ENCODE measurements around the gene USP49. TPM values are rescaled to one million over a fixed set of nuclear protein-coding genes. Genes with fewer than 3 reads are reported as not detected.

Gene USP49
- total RNA-seq, 5 donors from 2014 or later (not counting 1 experiment from before 2014, with no cell fraction given): 2.5 to 5.2 (median 3.3) TPM

GRCh38 chr6:41920921-41921711, 25.9 kb upstream of the USP49 start, which contains the start of the genes BYSL and MED20:
Gene BYSL, plus strand, starts transcription at chr6:41921499. Its CDS starts 64 bp downstream, at chr6:41921563.
Gene MED20, minus strand, starts transcription at chr6:41921139. Its CDS starts 121 bp downstream, at chr6:41921018.
- H3K27me3 ChIP-seq (replicated peaks in 1 of 2; ENCODE audit: control insufficient read depth in 2 of 2, extremely low read depth in 1 of 2, insufficient read depth in 2 of 2, low read length in 1 of 2): no peaks in the 10 kb centered on the region
- H3K36me3 ChIP-seq (ENCODE audit: control insufficient read depth in 2 of 2, extremely low read depth in 1 of 2, insufficient read depth in 1 of 2, low read length in 1 of 2): peaks cover 0 to 10% of the 10 kb centered on the region in 2 donors
- H3K9me3 Mint-ChIP-seq: no peaks in the 10 kb centered on the region
- DNase-seq: peak; percentile 86 to 96 (median 91)
- H3K4me3 Mint-ChIP-seq: peak within 1 kb of the TSS; percentile 89 to 99 (median 99)
- peaks cover 12% of the 10 kb centered on the region for H3K36me3 Mint-ChIP-seq
- peak within 1 kb of the TSS; percentile 91 for H3K27ac ChIP-seq (ENCODE audit: low read length)
- under 1% methylated on average over 54 of the region's 55 CpGs for WGBS (ENCODE audit: insufficient coverage)
- peaks cover 57 to 60% (median 58%) of the 10 kb centered on the region in 3 donors for H3K4me1 Mint-ChIP-seq
- peak; percentile 89 to 91 (median 90) for ATAC-seq (replicated peaks in 1 of 4)
- H3K4me3 ChIP-seq (ENCODE audit: control insufficient read depth in 1 of 2, extremely low read depth in 1 of 2, low read length in 1 of 2): peak within 1 kb of the TSS; percentile 93 to 99
- CTCF ChIA-PET: interaction anchor here (0.5 to 3.3 kb wide), 43 partner anchors 11 to 1518 kb away, joined by 3 to 46 read pairs (median 4); partner anchors contain the start of genes TOMM6 (in 2 of the 2), CCND3 (in 1 of the 2), FRS3 (in 1 of the 2) and MRPS10 (in 1 of the 2)
- no peaks in the 10 kb centered on the region for H3K9me3 ChIP-seq
- H3K4me1 ChIP-seq (ENCODE audit: control insufficient read depth in 1 of 2, extremely low read depth in 1 of 2, insufficient read depth in 2 of 2, low read length in 2 of 2): peaks cover 20 to 47% of the 10 kb centered on the region in 2 experiments
- peaks cover 0 to 2% of the 10 kb centered on the region in 2 donors for H3K27me3 Mint-ChIP-seq
- H3K27ac Mint-ChIP-seq: peak within 1 kb of the TSS; percentile 98 to 99
- POLR2A ChIA-PET: interaction anchor here in 1 of 2 donors (0.5 to 1.0 kb wide), 7 partner anchors 13 to 293 kb away, joined by 3 to 11 read pairs (median 3); partner anchors contain the start of genes TAF8 and TOMM6

- Histone ChIP-seq H3K27ac (ENCODE audit: low read length) (no peak overlapping the region), H3K36me3 (ENCODE audit: control insufficient read depth in 2 of 2, extremely low read depth in 1 of 2, insufficient read depth in 1 of 2, low read length in 1 of 2) (peaks cover 0 to 26% of the 10 kb centered on the region in 2 donors), H3K27me3 (replicated peaks in 1 of 2; ENCODE audit: control insufficient read depth in 2 of 2, extremely low read depth in 1 of 2, insufficient read depth in 2 of 2, low read length in 1 of 2) (no peaks in the 10 kb centered on the region), H3K4me1 (ENCODE audit: control insufficient read depth in 1 of 2, extremely low read depth in 1 of 2, insufficient read depth in 2 of 2, low read length in 2 of 2) (peaks cover 14 to 24% of the 10 kb centered on the region in 2 experiments), H3K4me3 (ENCODE audit: control insufficient read depth in 1 of 2, extremely low read depth in 1 of 2, low read length in 1 of 2) (no peak overlapping the region), H3K9me3 (no peaks in the 10 kb centered on the region)
- Mint-ChIP-seq H3K36me3 (peaks cover 21% of the 10 kb centered on the region), H3K9me3 (no peaks in the 10 kb centered on the region), H3K27ac (no peak overlapping the region), H3K4me3 (no peak overlapping the region), H3K27me3 (peaks cover 0 to 2% of the 10 kb centered on the region in 2 donors), H3K4me1 (peaks cover 30 to 41% (median 38%) of the 10 kb centered on the region in 3 donors)
- POLR2A ChIA-PET: no interaction called here
- ATAC-seq (replicated peaks in 1 of 4) (no peak), DNase-seq (no peak)
- CTCF ChIA-PET: no interaction called here
- 0% methylated on average over 1 of the region's 4 CpGs for WGBS (ENCODE audit: insufficient coverage)
Observed at GRCh38 chr6:41917528-41917927, 22.4 kb upstream of the USP49 start.

GRCh38 chr6:41914869-41915530, 19.8 kb upstream of the USP49 start:
- no CpG with 5 or more reads among the region's 4 CpGs for WGBS (ENCODE audit: insufficient coverage)
- no peaks in the 10 kb centered on the region for H3K9me3 Mint-ChIP-seq
- H3K4me1 Mint-ChIP-seq: peaks cover 11 to 19% (median 19%) of the 10 kb centered on the region in 3 donors
- Histone ChIP-seq H3K4me1 (ENCODE audit: control insufficient read depth in 1 of 2, extremely low read depth in 1 of 2, insufficient read depth in 2 of 2, low read length in 2 of 2) (peaks cover 2 to 6% of the 10 kb centered on the region in 2 experiments), H3K4me3 (ENCODE audit: control insufficient read depth in 1 of 2, extremely low read depth in 1 of 2, low read length in 1 of 2) (no peak overlapping the region), H3K27ac (ENCODE audit: low read length) (no peak overlapping the region), H3K27me3 (replicated peaks in 1 of 2; ENCODE audit: control insufficient read depth in 2 of 2, extremely low read depth in 1 of 2, insufficient read depth in 2 of 2, low read length in 1 of 2) (no peaks in the 10 kb centered on the region), H3K9me3 (no peaks in the 10 kb centered on the region), H3K36me3 (ENCODE audit: control insufficient read depth in 2 of 2, extremely low read depth in 1 of 2, insufficient read depth in 1 of 2, low read length in 1 of 2) (peaks cover 0 to 28% of the 10 kb centered on the region in 2 donors)
- no peak for ATAC-seq (replicated peaks in 1 of 4)
- ChIA-PET CTCF (interaction anchor here (0.5 to 1.1 kb wide), 2 partner anchors 15 to 133 kb away, joined by 3 read pairs; no protein-coding TSS in a partner anchor), POLR2A (no interaction called here)
- DNase-seq: no peak
- peaks cover 28% of the 10 kb centered on the region for H3K36me3 Mint-ChIP-seq
- no peaks in the 10 kb centered on the region for H3K27me3 Mint-ChIP-seq
- no peak overlapping the region for H3K27ac Mint-ChIP-seq
- H3K4me3 Mint-ChIP-seq: no peak overlapping the region

- POLR2A ChIA-PET: interaction anchor here in 1 of 2 donors (0.5 to 0.6 kb wide), 2 partner anchors 18 to 31 kb away, joined by 5 read pairs; no protein-coding TSS in a partner anchor
- H3K9me3 Mint-ChIP-seq: no peaks in the 10 kb centered on the region
- no peak overlapping the region for H3K4me3 Mint-ChIP-seq
- no peak overlapping the region for H3K27ac ChIP-seq (ENCODE audit: low read length)
- peaks cover 28% of the 10 kb centered on the region for H3K36me3 Mint-ChIP-seq
- DNase-seq (no peak), ATAC-seq (replicated peaks in 1 of 4) (no peak)
- no peaks in the 10 kb centered on the region for H3K27me3 ChIP-seq (replicated peaks in 1 of 2; ENCODE audit: control insufficient read depth in 2 of 2, extremely low read depth in 1 of 2, insufficient read depth in 2 of 2, low read length in 1 of 2)
- no peaks in the 10 kb centered on the region for H3K27me3 Mint-ChIP-seq
- WGBS (ENCODE audit: insufficient coverage): no CpG with 5 or more reads among the region's 2 CpGs
- H3K27ac Mint-ChIP-seq: no peak overlapping the region
- peaks cover 7 to 18% (median 13%) of the 10 kb centered on the region in 3 donors for H3K4me1 Mint-ChIP-seq
- H3K9me3 ChIP-seq: no peaks in the 10 kb centered on the region
- peaks cover 0 to 2% of the 10 kb centered on the region in 2 experiments for H3K4me1 ChIP-seq (ENCODE audit: control insufficient read depth in 1 of 2, extremely low read depth in 1 of 2, insufficient read depth in 2 of 2, low read length in 2 of 2)
- no peak overlapping the region for H3K4me3 ChIP-seq (ENCODE audit: control insufficient read depth in 1 of 2, extremely low read depth in 1 of 2, low read length in 1 of 2)
- CTCF ChIA-PET: no interaction called here
- peaks cover 0 to 29% of the 10 kb centered on the region in 2 donors for H3K36me3 ChIP-seq (ENCODE audit: control insufficient read depth in 2 of 2, extremely low read depth in 1 of 2, insufficient read depth in 1 of 2, low read length in 1 of 2)
Observed at GRCh38 chr6:41914343-41914742, 19.2 kb upstream of the USP49 start.

- no peak for ATAC-seq (replicated peaks in 1 of 4)
- Mint-ChIP-seq H3K4me3 (no peak overlapping the region), H3K4me1 (peaks cover 10 to 26% (median 20%) of the 10 kb centered on the region in 3 donors), H3K36me3 (peaks cover 42% of the 10 kb centered on the region), H3K27me3 (no peaks in the 10 kb centered on the region), H3K9me3 (no peaks in the 10 kb centered on the region), H3K27ac (no peak overlapping the region)
- CTCF ChIA-PET: no interaction called here
- no peak overlapping the region for H3K27ac ChIP-seq (ENCODE audit: low read length)
- no CpG with 5 or more reads among the region's 1 CpG for WGBS (ENCODE audit: insufficient coverage)
- no peaks in the 10 kb centered on the region for H3K9me3 ChIP-seq
- DNase-seq: no peak
- no peak overlapping the region for H3K4me3 ChIP-seq (ENCODE audit: control insufficient read depth in 1 of 2, extremely low read depth in 1 of 2, low read length in 1 of 2)
- peaks cover 0 to 43% of the 10 kb centered on the region in 2 donors for H3K36me3 ChIP-seq (ENCODE audit: control insufficient read depth in 2 of 2, extremely low read depth in 1 of 2, insufficient read depth in 1 of 2, low read length in 1 of 2)
- H3K4me1 ChIP-seq (ENCODE audit: control insufficient read depth in 1 of 2, extremely low read depth in 1 of 2, insufficient read depth in 2 of 2, low read length in 2 of 2): peaks cover 0 to 7% of the 10 kb centered on the region in 2 experiments
- no peaks in the 10 kb centered on the region for H3K27me3 ChIP-seq (replicated peaks in 1 of 2; ENCODE audit: control insufficient read depth in 2 of 2, extremely low read depth in 1 of 2, insufficient read depth in 2 of 2, low read length in 1 of 2)
- POLR2A ChIA-PET: no interaction called here
Observed at GRCh38 chr6:41909727-41910126, 14.6 kb upstream of the USP49 start.

Data from T-cell (primary cell).